Mesenteric fat pad (tissue), 1 donor: ENCODE measurements around the gene IL13RA1. TPM values are rescaled to one million over a fixed set of nuclear protein-coding genes. Genes with fewer than 3 reads are reported as not detected.
"Not testable (repeated sequence)": the region's sequence is repeated elsewhere in the genome, so short reads cannot be mapped to it uniquely, and the experiment has no call there.

ENCODE experiments used
- DNase-seq: peaks from one replicate; pipeline ENCODE4 v3.0.0-alpha.2; 2020; ENCODE audit warnings: low spot score
- long read RNA-seq: library from polyadenylated mRNA; unstranded; transcript quantifications from one replicate; pipeline ENCODE4 v2.0.0, GENCODE V29; 2020
- total RNA-seq: library from RNA; stranded (reverse); fragmentation: NEBNext Ultra II Directional; extraction: Animal tissue kit (Norgen Biotek cat#: 25700); gene quantifications from one replicate; pipeline ENCODE4 v1.2.1, GENCODE V29; 2021
- donor health status: DM: yes; HTN: yes; CAD: no.

IL13RA1 gene
- 66.7 TPM for total RNA-seq
- long read RNA-seq, full-length matches to known transcripts, result 34 of 58 reads
- long read RNA-seq, partial matches to known transcripts, result 6 of 58 reads
- long read RNA-seq, other reads (novel, unspliced or antisense), result 18 of 58 reads

GRCh38 chrX:118726887-118727685 lies at the start of gene IL13RA1:
Gene IL13RA1, plus strand, starts transcription at chrX:118727606. Its CDS starts 33 bp downstream, at chrX:118727639.
- peak; percentile 91 for DNase-seq

- DNase-seq, result no peak
Observed at GRCh38 chrX:118679290-118679689, 48.1 kb upstream of the IL13RA1 start.

- no peak for DNase-seq
Observed at GRCh38 chrX:118682258-118683014, 45.0 kb upstream of the IL13RA1 start.

- DNase-seq, result no peak
Observed at GRCh38 chrX:118685393-118685792, 42.0 kb upstream of the IL13RA1 start.

- no peak for DNase-seq
Observed at GRCh38 chrX:118688935-118689334, 38.5 kb upstream of the IL13RA1 start.

GRCh38 chrX:118693843-118694242 lies 33.6 kb upstream of the IL13RA1 start:
- DNase-seq, result no peak

GRCh38 chrX:118694638-118695037 lies 32.8 kb upstream of the IL13RA1 start:
- DNase-seq, result no peak

- no peak for DNase-seq
Observed at GRCh38 chrX:118698516-118699170, 28.8 kb upstream of the IL13RA1 start.

GRCh38 chrX:118702741-118703140 lies 24.7 kb upstream of the IL13RA1 start:
- no peak for DNase-seq

GRCh38 chrX:118706681-118707080 lies 20.7 kb upstream of the IL13RA1 start:
- no peak for DNase-seq

- no peak for DNase-seq
Observed at GRCh38 chrX:118714521-118714920, 12.9 kb upstream of the IL13RA1 start.

- not testable (repeated sequence) for DNase-seq
Observed at GRCh38 chrX:118715917-118716316, 11.5 kb upstream of the IL13RA1 start.

- DNase-seq, result not testable (repeated sequence)
Observed at GRCh38 chrX:118716833-118717232, 10.6 kb upstream of the IL13RA1 start.

GRCh38 chrX:118717678-118718391 lies 9.6 kb upstream of the IL13RA1 start:
- DNase-seq, result no peak

GRCh38 chrX:118718737-118719136 lies 8.7 kb upstream of the IL13RA1 start:
- DNase-seq, result no peak

GRCh38 chrX:118720058-118720707 lies 7.2 kb upstream of the IL13RA1 start:
- DNase-seq, result no peak

GRCh38 chrX:118723376-118723775 lies 4.0 kb upstream of the IL13RA1 start:
- DNase-seq, result no peak

GRCh38 chrX:118724365-118724764 lies 3.0 kb upstream of the IL13RA1 start:
- no peak for DNase-seq

GRCh38 chrX:118724775-118725174 lies 2.6 kb upstream of the IL13RA1 start:
- DNase-seq, result no peak

GRCh38 chrX:118726396-118726795 lies 1.0 kb upstream of the IL13RA1 start:
- DNase-seq, result no peak
